Erythroblast (primary cell): ENCODE data around the gene RUNX3.

Experiments
- GATA1 ChIP-seq: IDR thresholded peaks from 2 replicates; pipeline ENCODE4 v1.6.1; 2011; ENCODE audit warnings: low read depth, mild to moderate bottlenecking, control low read depth, low read length, moderate library complexity
- POLR2A ChIP-seq: IDR thresholded peaks from 2 replicates; pipeline ENCODE4 v1.6.1; 2011; ENCODE audit warnings: mild to moderate bottlenecking, low read length

DNA sequence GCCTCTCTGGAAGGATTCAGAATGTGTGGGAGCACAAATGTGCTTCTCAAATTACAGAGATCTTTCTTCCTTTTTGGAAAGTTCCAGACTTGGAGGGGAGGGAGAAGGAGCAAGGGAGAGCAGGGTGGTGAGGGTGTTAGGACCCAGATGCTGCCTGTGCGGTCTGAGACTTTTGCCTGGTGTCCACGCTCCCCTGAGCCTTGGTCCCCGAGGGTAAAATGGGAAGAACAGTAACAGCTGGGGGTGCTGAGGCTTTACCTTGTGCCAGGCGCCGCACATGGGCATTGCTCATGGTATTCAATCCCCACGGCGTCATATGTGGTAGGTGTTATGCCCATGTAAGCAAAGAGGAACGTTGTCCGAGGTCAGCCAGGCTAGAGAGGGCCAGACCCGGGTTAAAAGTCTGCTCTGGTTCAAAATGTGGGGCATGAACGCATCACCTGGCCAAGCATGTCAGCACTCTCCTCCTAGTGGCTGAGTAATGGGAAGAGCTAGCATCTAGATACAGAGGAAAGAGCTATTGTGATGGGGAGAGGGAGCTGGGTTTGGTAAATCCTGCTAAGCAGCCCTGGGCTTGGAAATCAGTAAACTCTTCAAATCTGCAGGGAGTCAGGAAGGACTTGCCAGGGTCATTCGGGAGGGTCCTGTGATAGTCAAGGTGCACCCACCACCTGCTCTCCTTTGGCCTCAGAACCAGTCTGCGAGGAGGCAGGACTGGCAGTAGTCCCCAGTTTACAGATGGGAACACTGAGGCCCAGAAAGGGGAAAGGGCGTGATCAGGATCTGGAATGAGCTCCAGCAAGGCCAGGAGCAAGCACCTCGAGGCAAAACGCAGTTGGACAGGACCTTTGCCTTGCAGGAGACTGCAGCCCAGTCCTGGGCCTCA lies 4.5 kb upstream of the RUNX3 start:
- no peak for TF ChIP-seq POLR2A
- TF ChIP-seq GATA1: no peak
